T-helper 17 cell (primary cell): ENCODE data around the gene COPS6. TPM values are rescaled to one million over a fixed set of nuclear protein-coding genes. Genes with fewer than 3 reads are reported as not detected.

Experiments used
- ATAC-seq: fragments of 150-1000 bp; cut with Tn5 transposase; 2 replicates; pipeline ENCODE4 v1.10.0; 2021; ENCODE audit warnings: mild to moderate bottlenecking, moderate library complexity
- DNase-seq, 3 donors: peaks; one replicate each; pipeline versions ENCODE4 v3.0.0 to v3.0.0-alpha.2; 2020 to 2021
- H3K9me3 ChIP-seq: one replicate; pipeline ENCODE4 v1.7.0; 2013; ENCODE audit warnings: low read length, mild to moderate bottlenecking; ENCODE audit not compliant: control insufficient read depth, poor library complexity, severe bottlenecking
- H3K27ac Mint-ChIP-seq: one replicate; pipeline ENCODE4 v1.8.0; 2022; ENCODE audit warnings: mild to moderate bottlenecking, moderate library complexity, mixed read lengths
- H3K27me3 Mint-ChIP-seq: one replicate; pipeline ENCODE4 v1.8.0; 2022; ENCODE audit warnings: mixed read lengths
- H3K36me3 Mint-ChIP-seq: one replicate; pipeline ENCODE4 v1.8.0; 2022; ENCODE audit warnings: low read depth, mixed read lengths
- H3K4me1 Mint-ChIP-seq: one replicate; pipeline ENCODE4 v1.8.0; 2022; ENCODE audit warnings: mild to moderate bottlenecking, mixed read lengths
- H3K4me3 Mint-ChIP-seq: one replicate; pipeline ENCODE4 v1.8.0; 2022; ENCODE audit warnings: mild to moderate bottlenecking, moderate library complexity, mixed read lengths
- total RNA-seq, 4 donors: library from RNA in 2 of 4; stranded (reverse) in 2 of 4; gene quantifications; one replicate each; pipeline ENCODE4 v1.2.3 and lab custom pipeline; 2022 to 2026

COPS6 gene
- total RNA-seq, 2 donors from 2014 or later, result 62.5 to 64.7 TPM

GRCh38 chr7:100065452-100066186 lies 23.1 kb upstream of the COPS6 start:
- no peak overlapping the region for H3K27ac Mint-ChIP-seq

GRCh38 chr7:100066953-100067352 lies 21.8 kb upstream of the COPS6 start:
- no peaks in the 10 kb centered on the region for H3K27me3 Mint-ChIP-seq
- ATAC-seq (no peak), DNase-seq (no peak)
- H3K36me3 Mint-ChIP-seq, result peaks cover 5% of the 10 kb centered on the region
- peak overlapping the region; percentile 8 for H3K27ac Mint-ChIP-seq
- H3K4me3 Mint-ChIP-seq, result no peak overlapping the region
- no peaks in the 10 kb centered on the region for H3K4me1 Mint-ChIP-seq
- peaks cover 9% of the 10 kb centered on the region for H3K9me3 ChIP-seq

More at GRCh38 chr7:100065452-100066186, 23.1 kb upstream of the COPS6 start:
- H3K9me3 ChIP-seq, result no peaks in the 10 kb centered on the region
- no peaks in the 10 kb centered on the region for H3K4me1 Mint-ChIP-seq
- DNase-seq (no peak), ATAC-seq (no peak)
- H3K27me3 Mint-ChIP-seq, result no peaks in the 10 kb centered on the region
- H3K4me3 Mint-ChIP-seq, result no peak overlapping the region
- no peaks in the 10 kb centered on the region for H3K36me3 Mint-ChIP-seq

GRCh38 chr7:100069991-100070390 lies 18.8 kb upstream of the COPS6 start:
- no peak overlapping the region for H3K4me3 Mint-ChIP-seq
- H3K4me1 Mint-ChIP-seq, result no peaks in the 10 kb centered on the region
- peaks cover 9% of the 10 kb centered on the region for H3K9me3 ChIP-seq
- ATAC-seq, result no peak
- peak overlapping the region; percentile 4 for H3K27ac Mint-ChIP-seq
- H3K27me3 Mint-ChIP-seq, result no peaks in the 10 kb centered on the region
- H3K36me3 Mint-ChIP-seq, result peaks cover 13% of the 10 kb centered on the region
- no peak for DNase-seq

GRCh38 chr7:100071018-100071723 lies 17.6 kb upstream of the COPS6 start:
- H3K9me3 ChIP-seq, result peaks cover 9% of the 10 kb centered on the region
- H3K4me1 Mint-ChIP-seq, result peaks cover 4% of the 10 kb centered on the region
- no peak for ATAC-seq
- no peak for DNase-seq
- H3K27ac Mint-ChIP-seq, result no peak overlapping the region
- H3K36me3 Mint-ChIP-seq, result peaks cover 22% of the 10 kb centered on the region
- H3K4me3 Mint-ChIP-seq, result no peak overlapping the region
- H3K27me3 Mint-ChIP-seq, result no peaks in the 10 kb centered on the region

- Mint-ChIP-seq H3K27me3 (no peaks in the 10 kb centered on the region), H3K4me1 (peaks cover 4% of the 10 kb centered on the region), H3K4me3 (no peak overlapping the region), H3K36me3 (peaks cover 22% of the 10 kb centered on the region), H3K27ac (no peak overlapping the region)
- DNase-seq, result no peak
- no peak for ATAC-seq
- H3K9me3 ChIP-seq, result peaks cover 9% of the 10 kb centered on the region
Measured at GRCh38 chr7:100072462-100072861, 16.3 kb upstream of the COPS6 start.

- DNase-seq (no peak), ATAC-seq (no peak)
- no peak overlapping the region for H3K27ac Mint-ChIP-seq
- H3K9me3 ChIP-seq, result peaks cover 9% of the 10 kb centered on the region
- peaks cover 8% of the 10 kb centered on the region for H3K4me1 Mint-ChIP-seq
- H3K4me3 Mint-ChIP-seq, result no peak overlapping the region
- H3K27me3 Mint-ChIP-seq, result no peaks in the 10 kb centered on the region
- peaks cover 25% of the 10 kb centered on the region for H3K36me3 Mint-ChIP-seq
Measured at GRCh38 chr7:100074841-100075240, 13.9 kb upstream of the COPS6 start.

- Mint-ChIP-seq H3K4me1 (peaks cover 11% of the 10 kb centered on the region), H3K4me3 (no peak overlapping the region), H3K27me3 (no peaks in the 10 kb centered on the region), H3K27ac (no peak overlapping the region), H3K36me3 (peaks cover 25% of the 10 kb centered on the region)
- peaks cover 9% of the 10 kb centered on the region for H3K9me3 ChIP-seq
- no peak for DNase-seq
- no peak for ATAC-seq
Measured at GRCh38 chr7:100075418-100075817, 13.4 kb upstream of the COPS6 start.

GRCh38 chr7:100077205-100077604 lies 11.6 kb upstream of the COPS6 start:
- ATAC-seq (no peak), DNase-seq (no peak)
- Mint-ChIP-seq H3K27me3 (no peaks in the 10 kb centered on the region), H3K36me3 (peaks cover 20% of the 10 kb centered on the region), H3K4me1 (peaks cover 21% of the 10 kb centered on the region), H3K4me3 (peak overlapping the region; percentile 39), H3K27ac (no peak overlapping the region)
- H3K9me3 ChIP-seq, result no peaks in the 10 kb centered on the region

- H3K27ac Mint-ChIP-seq, result peak overlapping the region; percentile 94
- DNase-seq (no peak), ATAC-seq (no peak)
- H3K9me3 ChIP-seq, result no peaks in the 10 kb centered on the region
- peaks cover 28% of the 10 kb centered on the region for H3K4me1 Mint-ChIP-seq
- H3K27me3 Mint-ChIP-seq, result no peaks in the 10 kb centered on the region
- H3K36me3 Mint-ChIP-seq, result peaks cover 15% of the 10 kb centered on the region
- H3K4me3 Mint-ChIP-seq, result peak overlapping the region; percentile 12
Measured at GRCh38 chr7:100079024-100079560, 9.7 kb upstream of the COPS6 start.

GRCh38 chr7:100080907-100081534 lies 7.7 kb upstream of the COPS6 start:
- DNase-seq (peak in 1 of 3 donors; percentile 14), ATAC-seq (peak; percentile 1)
- Mint-ChIP-seq H3K27me3 (no peaks in the 10 kb centered on the region), H3K27ac (peak overlapping the region; percentile 94), H3K4me3 (peak overlapping the region; percentile 96), H3K4me1 (peaks cover 25% of the 10 kb centered on the region), H3K36me3 (peaks cover 7% of the 10 kb centered on the region)
- H3K9me3 ChIP-seq, result no peaks in the 10 kb centered on the region

- Mint-ChIP-seq H3K27me3 (no peaks in the 10 kb centered on the region), H3K36me3 (peaks cover 6% of the 10 kb centered on the region), H3K4me1 (peaks cover 24% of the 10 kb centered on the region), H3K27ac (peak within 1 kb of the TSS; percentile 94), H3K4me3 (peak within 1 kb of the TSS; percentile 96)
- no peaks in the 10 kb centered on the region for H3K9me3 ChIP-seq
- ATAC-seq, result peak; percentile 85
- peak; percentile 92 to 97 (median 94) for DNase-seq
Measured at GRCh38 chr7:100081535-100082102, 7.2 kb upstream of the COPS6 start, which contains the start of gene ZNF3. Gene ZNF3, minus strand, starts transcription at chr7:100081723. Its CDS starts 4,366 bp downstream, at chr7:100077357.

GRCh38 chr7:100082978-100083377 lies 5.8 kb upstream of the COPS6 start:
- Mint-ChIP-seq H3K4me3 (peak overlapping the region; percentile 96), H3K27ac (peak overlapping the region; percentile 94), H3K36me3 (peaks cover 6% of the 10 kb centered on the region), H3K4me1 (peaks cover 24% of the 10 kb centered on the region), H3K27me3 (no peaks in the 10 kb centered on the region)
- DNase-seq, result no peak
- no peaks in the 10 kb centered on the region for H3K9me3 ChIP-seq
- peak; percentile 10 for ATAC-seq

GRCh38 chr7:100085515-100085914 lies 3.3 kb upstream of the COPS6 start:
- Mint-ChIP-seq H3K27me3 (no peaks in the 10 kb centered on the region), H3K4me3 (no peak overlapping the region), H3K36me3 (peaks cover 5% of the 10 kb centered on the region), H3K4me1 (peaks cover 27% of the 10 kb centered on the region), H3K27ac (peak overlapping the region; percentile 27)
- ATAC-seq (no peak), DNase-seq (no peak)
- H3K9me3 ChIP-seq, result no peaks in the 10 kb centered on the region
